Measurements from ENCODE around the gene FAM209B.
"Not testable (repeated sequence)": the region's sequence is repeated elsewhere in the genome, so short reads cannot be mapped to it uniquely, and the experiment has no call there.

FAM209B gene

GRCh38 chr20:56564526-56564925 is 31.5 kb downstream of the FAM209B start:
- DNase-seq (ENCODE audit: low spot score); H3K4me3 Mint-ChIP-seq; H3K4me1 Mint-ChIP-seq (ENCODE audit: low read depth); H3K27ac Mint-ChIP-seq; H3K27me3 Mint-ChIP-seq (ENCODE audit: low read depth); H3K9me3 Mint-ChIP-seq; H3K36me3 Mint-ChIP-seq (ENCODE audit: low read depth): not testable (repeated sequence)

DNA sequence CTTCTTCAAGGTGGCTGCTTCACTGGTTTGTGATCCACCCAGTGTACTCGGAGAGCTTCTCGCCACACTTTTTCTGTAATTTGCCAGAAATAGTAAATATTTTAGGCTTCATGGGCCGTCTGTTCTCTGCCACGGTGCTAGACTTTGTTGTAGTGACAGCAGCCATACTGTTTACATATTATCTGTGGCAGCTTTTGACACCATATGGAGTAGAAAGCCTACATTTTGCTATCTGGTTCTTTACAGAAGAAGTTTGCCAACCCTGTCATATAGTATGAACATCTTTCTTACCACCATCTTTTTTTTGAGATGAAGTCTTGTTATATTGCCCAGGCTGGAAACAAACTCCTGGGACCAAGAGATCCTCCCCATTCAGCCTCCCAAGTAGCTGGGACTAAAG is 32.5 kb downstream of the FAM209B start:
- Mint-ChIP-seq H3K27ac (no peak overlapping the region), H3K27me3 (ENCODE audit: low read depth) (no peaks in the 10 kb centered on the region), H3K36me3 (ENCODE audit: low read depth) (no peaks in the 10 kb centered on the region), H3K4me3 (no peak overlapping the region), H3K4me1 (ENCODE audit: low read depth) (no peaks in the 10 kb centered on the region), H3K9me3 (no peaks in the 10 kb centered on the region)
- no peak for DNase-seq (ENCODE audit: low spot score)

- Mint-ChIP-seq H3K27ac (no peak overlapping the region), H3K4me3 (no peak overlapping the region), H3K27me3 (ENCODE audit: low read depth) (no peaks in the 10 kb centered on the region), H3K4me1 (ENCODE audit: low read depth) (no peaks in the 10 kb centered on the region), H3K9me3 (no peaks in the 10 kb centered on the region), H3K36me3 (ENCODE audit: low read depth) (no peaks in the 10 kb centered on the region)
- DNase-seq (ENCODE audit: low spot score), result no peak
Observed at GRCh38 chr20:56566621-56567020, 33.6 kb downstream of the FAM209B start.

- no peaks in the 10 kb centered on the region for H3K4me1 Mint-ChIP-seq (ENCODE audit: low read depth)
- no peak overlapping the region for H3K4me3 Mint-ChIP-seq
- no peak for DNase-seq (ENCODE audit: low spot score)
- no peaks in the 10 kb centered on the region for H3K9me3 Mint-ChIP-seq
- H3K27me3 Mint-ChIP-seq (ENCODE audit: low read depth), result no peaks in the 10 kb centered on the region
- no peak overlapping the region for H3K27ac Mint-ChIP-seq
- H3K36me3 Mint-ChIP-seq (ENCODE audit: low read depth), result no peaks in the 10 kb centered on the region
Observed at GRCh38 chr20:56570832-56571231, 37.8 kb downstream of the FAM209B start.

DNA sequence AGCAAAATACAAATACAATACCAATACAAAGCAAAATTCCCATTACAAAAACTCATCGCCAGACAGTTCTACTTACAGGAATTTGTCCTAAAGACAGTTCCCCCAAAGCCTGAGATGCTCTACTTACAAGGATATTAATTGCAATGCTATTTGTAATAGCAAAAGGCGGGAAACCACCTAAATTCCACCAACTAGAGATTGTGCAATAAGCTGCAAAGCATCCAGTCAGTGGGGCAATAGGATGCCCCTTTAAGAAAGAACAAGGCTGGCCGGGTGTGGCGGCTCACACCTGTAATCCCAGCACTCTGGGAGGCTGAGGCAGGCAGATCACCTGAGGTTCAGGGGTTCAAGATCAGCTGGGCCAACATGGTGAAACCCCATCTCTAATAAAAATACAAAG is 39.1 kb downstream of the FAM209B start:
- no peaks in the 10 kb centered on the region for H3K27me3 Mint-ChIP-seq (ENCODE audit: low read depth)
- no peaks in the 10 kb centered on the region for H3K4me1 Mint-ChIP-seq (ENCODE audit: low read depth)
- no peaks in the 10 kb centered on the region for H3K9me3 Mint-ChIP-seq
- DNase-seq (ENCODE audit: low spot score), result no peak
- H3K27ac Mint-ChIP-seq, result no peak overlapping the region
- no peaks in the 10 kb centered on the region for H3K36me3 Mint-ChIP-seq (ENCODE audit: low read depth)
- no peak overlapping the region for H3K4me3 Mint-ChIP-seq

DNA sequence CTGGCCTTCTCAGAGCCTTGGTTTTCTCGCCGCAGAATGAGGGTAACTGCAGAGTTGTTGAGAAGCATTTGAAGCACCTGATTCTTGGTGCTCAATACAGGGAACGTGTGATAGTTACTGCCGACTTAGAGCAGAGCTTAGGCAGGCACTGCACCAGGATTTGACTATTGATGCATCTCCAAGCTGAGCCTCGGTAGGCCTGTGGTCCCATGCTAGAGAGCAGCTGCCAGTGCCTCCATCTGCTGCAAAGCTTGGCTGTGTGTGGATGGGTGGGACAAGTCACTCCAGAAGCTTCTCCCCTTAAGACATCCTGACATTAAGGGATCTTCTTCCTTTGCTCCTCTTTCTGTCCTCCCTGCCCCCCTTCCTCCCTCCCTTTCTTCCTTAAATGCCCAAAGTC is 40.9 kb downstream of the FAM209B start:
- Mint-ChIP-seq H3K36me3 (ENCODE audit: low read depth) (no peaks in the 10 kb centered on the region), H3K27ac (no peak overlapping the region), H3K4me1 (ENCODE audit: low read depth) (no peaks in the 10 kb centered on the region), H3K4me3 (no peak overlapping the region), H3K9me3 (no peaks in the 10 kb centered on the region), H3K27me3 (ENCODE audit: low read depth) (no peaks in the 10 kb centered on the region)
- DNase-seq (ENCODE audit: low spot score), result no peak

GRCh38 chr20:56574531-56575142 is 41.6 kb downstream of the FAM209B start:
- H3K4me1 Mint-ChIP-seq (ENCODE audit: low read depth), result no peaks in the 10 kb centered on the region
- H3K27me3 Mint-ChIP-seq (ENCODE audit: low read depth), result no peaks in the 10 kb centered on the region
- H3K27ac Mint-ChIP-seq, result no peak overlapping the region
- H3K9me3 Mint-ChIP-seq, result no peaks in the 10 kb centered on the region
- no peaks in the 10 kb centered on the region for H3K36me3 Mint-ChIP-seq (ENCODE audit: low read depth)
- no peak overlapping the region for H3K4me3 Mint-ChIP-seq
- no peak for DNase-seq (ENCODE audit: low spot score)

DNA sequence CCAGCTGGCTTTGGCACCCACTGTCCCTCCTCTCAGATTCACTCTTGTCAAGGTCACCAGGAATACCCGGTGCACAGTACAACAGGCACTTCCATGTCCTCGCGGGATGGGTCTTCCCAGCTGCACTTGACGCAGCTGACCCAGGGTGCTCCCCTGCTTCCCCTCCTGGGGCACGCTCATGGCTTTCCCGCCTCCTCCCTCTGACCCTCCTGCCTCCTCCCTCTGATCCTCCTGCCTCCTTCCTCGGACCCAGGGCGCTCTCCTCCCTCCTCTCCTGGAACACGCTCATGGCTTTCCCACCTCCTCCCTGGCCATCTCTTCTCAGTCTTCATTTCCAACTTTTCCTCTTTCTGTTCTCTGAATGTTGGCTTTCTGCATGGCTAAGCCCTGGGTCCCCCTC is 42.1 kb downstream of the FAM209B start:
- DNase-seq (ENCODE audit: low spot score), result no peak

GRCh38 chr20:56575961-56576360 is 42.9 kb downstream of the FAM209B start:
- no peak for DNase-seq (ENCODE audit: low spot score)
- no peaks in the 10 kb centered on the region for H3K4me1 Mint-ChIP-seq (ENCODE audit: low read depth)
- no peak overlapping the region for H3K4me3 Mint-ChIP-seq
- no peaks in the 10 kb centered on the region for H3K36me3 Mint-ChIP-seq (ENCODE audit: low read depth)
- no peaks in the 10 kb centered on the region for H3K9me3 Mint-ChIP-seq
- no peak overlapping the region for H3K27ac Mint-ChIP-seq
- no peaks in the 10 kb centered on the region for H3K27me3 Mint-ChIP-seq (ENCODE audit: low read depth)

More for the DNA sequence above, 42.1 kb downstream of the FAM209B start:
- H3K4me3 Mint-ChIP-seq, result no peak overlapping the region
- H3K27me3 Mint-ChIP-seq (ENCODE audit: low read depth), result no peaks in the 10 kb centered on the region
- no peaks in the 10 kb centered on the region for H3K4me1 Mint-ChIP-seq (ENCODE audit: low read depth)
- H3K36me3 Mint-ChIP-seq (ENCODE audit: low read depth), result no peaks in the 10 kb centered on the region
- no peaks in the 10 kb centered on the region for H3K9me3 Mint-ChIP-seq
- no peak overlapping the region for H3K27ac Mint-ChIP-seq

DNA sequence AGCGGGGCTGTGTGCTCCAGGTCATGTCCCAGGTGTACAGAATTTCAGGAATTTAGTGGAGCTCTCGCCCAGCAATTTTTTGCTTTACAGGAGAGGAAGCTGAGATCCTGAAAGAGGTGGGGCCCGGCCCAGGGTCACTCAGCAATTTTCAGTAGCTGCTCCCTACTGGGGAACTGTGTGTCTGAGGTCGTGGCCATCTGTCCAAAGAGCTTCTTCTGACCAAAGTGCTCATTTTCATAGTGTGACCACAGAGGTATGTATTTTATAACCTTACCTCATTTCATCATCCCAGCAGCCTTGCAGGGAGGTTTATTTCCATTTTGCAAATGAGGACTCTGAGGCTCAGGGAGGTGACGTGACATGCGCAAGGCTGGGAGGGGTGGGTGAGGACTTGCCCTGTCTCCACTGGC is 46.3 kb downstream of the FAM209B start:
- Mint-ChIP-seq H3K4me1 (ENCODE audit: low read depth) (no peaks in the 10 kb centered on the region), H3K36me3 (ENCODE audit: low read depth) (no peaks in the 10 kb centered on the region), H3K27ac (no peak overlapping the region), H3K4me3 (no peak overlapping the region), H3K27me3 (ENCODE audit: low read depth) (peaks cover 3% of the 10 kb centered on the region), H3K9me3 (no peaks in the 10 kb centered on the region)
- no peak for DNase-seq (ENCODE audit: low spot score)

DNA sequence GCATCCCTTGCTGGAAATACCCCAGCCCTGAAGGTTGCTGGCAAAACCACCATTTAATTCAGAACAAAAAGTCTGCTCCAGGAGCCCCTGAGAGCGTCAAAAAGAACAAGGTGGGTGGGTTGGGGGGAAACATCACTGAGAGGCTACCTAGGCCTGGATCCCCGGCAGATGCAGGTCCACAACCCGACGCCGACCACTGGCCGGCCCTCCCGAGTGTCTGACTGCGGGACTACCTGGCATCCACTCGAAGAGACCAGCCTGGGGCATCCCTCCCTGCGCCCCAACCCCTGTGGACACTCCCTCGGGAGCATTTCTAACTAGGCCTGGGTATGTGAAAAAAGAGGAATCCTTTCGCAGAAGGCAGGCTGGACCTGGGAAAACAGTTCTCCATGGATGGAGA is 47.2 kb downstream of the FAM209B start:
- DNase-seq (ENCODE audit: low spot score), result no peak
- no peak overlapping the region for H3K4me3 Mint-ChIP-seq
- peaks cover 3% of the 10 kb centered on the region for H3K27me3 Mint-ChIP-seq (ENCODE audit: low read depth)
- no peak overlapping the region for H3K27ac Mint-ChIP-seq
- H3K9me3 Mint-ChIP-seq, result no peaks in the 10 kb centered on the region
- no peaks in the 10 kb centered on the region for H3K4me1 Mint-ChIP-seq (ENCODE audit: low read depth)
- H3K36me3 Mint-ChIP-seq (ENCODE audit: low read depth), result no peaks in the 10 kb centered on the region

GRCh38 chr20:56581701-56582100 is 48.7 kb downstream of the FAM209B start:
- peaks cover 3% of the 10 kb centered on the region for H3K27me3 Mint-ChIP-seq (ENCODE audit: low read depth)
- no peak overlapping the region for H3K4me3 Mint-ChIP-seq
- no peaks in the 10 kb centered on the region for H3K4me1 Mint-ChIP-seq (ENCODE audit: low read depth)
- H3K9me3 Mint-ChIP-seq, result no peaks in the 10 kb centered on the region
- no peak for DNase-seq (ENCODE audit: low spot score)
- H3K36me3 Mint-ChIP-seq (ENCODE audit: low read depth), result no peaks in the 10 kb centered on the region
- no peak overlapping the region for H3K27ac Mint-ChIP-seq

GRCh38 chr20:56582542-56582941 is 49.5 kb downstream of the FAM209B start:
- H3K36me3 Mint-ChIP-seq (ENCODE audit: low read depth), result no peaks in the 10 kb centered on the region
- no peak overlapping the region for H3K4me3 Mint-ChIP-seq
- no peak overlapping the region for H3K27ac Mint-ChIP-seq
- DNase-seq (ENCODE audit: low spot score), result no peak
- peaks cover 3% of the 10 kb centered on the region for H3K27me3 Mint-ChIP-seq (ENCODE audit: low read depth)
- H3K9me3 Mint-ChIP-seq, result no peaks in the 10 kb centered on the region
- H3K4me1 Mint-ChIP-seq (ENCODE audit: low read depth), result no peaks in the 10 kb centered on the region

DNA sequence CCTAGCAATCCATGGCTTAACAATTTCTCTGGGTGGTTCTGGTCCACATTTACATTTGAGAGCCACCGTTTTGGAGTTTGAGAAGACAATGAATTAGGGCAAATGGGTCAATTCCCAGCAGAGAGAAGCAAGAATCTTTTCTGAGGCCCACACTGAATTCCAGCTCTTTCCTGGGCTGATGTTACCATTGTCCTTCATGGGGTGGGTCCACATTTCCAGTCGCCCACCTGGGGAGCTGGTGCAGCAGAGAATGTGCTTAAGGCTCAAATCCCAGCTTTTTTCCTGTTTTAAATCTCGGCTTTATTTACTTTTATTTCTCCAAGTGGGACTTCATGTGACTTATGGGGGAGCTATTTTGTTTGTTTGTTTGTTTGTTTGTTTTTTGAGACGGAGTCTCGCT is 51.9 kb downstream of the FAM209B start:
- Mint-ChIP-seq H3K9me3 (no peaks in the 10 kb centered on the region), H3K27ac (no peak overlapping the region), H3K27me3 (ENCODE audit: low read depth) (peaks cover 3% of the 10 kb centered on the region), H3K36me3 (ENCODE audit: low read depth) (no peaks in the 10 kb centered on the region), H3K4me1 (ENCODE audit: low read depth) (no peaks in the 10 kb centered on the region), H3K4me3 (no peak overlapping the region)
- DNase-seq (ENCODE audit: low spot score), result no peak
